Measurements from ENCODE around the gene OSBPL10. TPM values are rescaled to one million over a fixed set of nuclear protein-coding genes. Genes with fewer than 3 reads are reported as not detected.

The OSBPL10 gene
- polyA plus RNA-seq, 3 donors from 2014 or later = 0.19 to 0.50 TPM; not detected in 1

- no peak for DNase-seq
- Mint-ChIP-seq H3K27me3 (ENCODE audit: low read depth in 3 of 3) (peaks cover 0 to 2% (median 1%) of the 10 kb centered on the region in 3 donors), H3K36me3 (no peaks in the 10 kb centered on the region), H3K4me3 (no peak overlapping the region), H3K27ac (no peak overlapping the region), H3K4me1 (no peaks in the 10 kb centered on the region), H3K9me3 (no peaks in the 10 kb centered on the region)
These were observed 132.2 kb downstream of the OSBPL10 start for GRCh38 chr3:31848911-31849310.

- no peak overlapping the region for H3K4me3 Mint-ChIP-seq
These were observed 132.8 kb downstream of the OSBPL10 start for GRCh38 chr3:31848163-31848818.

GRCh38 chr3:31847760-31848159 is 133.3 kb downstream of the OSBPL10 start:
- Mint-ChIP-seq H3K9me3 (no peaks in the 10 kb centered on the region), H3K27me3 (ENCODE audit: low read depth in 3 of 3) (peaks cover 2 to 5% (median 3%) of the 10 kb centered on the region in 3 donors), H3K4me3 (no peak overlapping the region), H3K36me3 (no peaks in the 10 kb centered on the region), H3K27ac (no peak overlapping the region), H3K4me1 (no peaks in the 10 kb centered on the region)
- DNase-seq = no peak

More at GRCh38 chr3:31848163-31848818, 132.8 kb downstream of the OSBPL10 start:
- DNase-seq = no peak
- Mint-ChIP-seq H3K4me1 (no peaks in the 10 kb centered on the region), H3K36me3 (no peaks in the 10 kb centered on the region), H3K27me3 (ENCODE audit: low read depth in 3 of 3) (peaks cover 2 to 5% (median 2%) of the 10 kb centered on the region in 3 donors), H3K9me3 (no peaks in the 10 kb centered on the region), H3K27ac (no peak overlapping the region)

- no peaks in the 10 kb centered on the region for H3K4me1 Mint-ChIP-seq
These were observed 139.5 kb downstream of the OSBPL10 start for GRCh38 chr3:31841515-31841914.

GRCh38 chr3:31840252-31840651 is 140.8 kb downstream of the OSBPL10 start:
- Mint-ChIP-seq H3K27me3 (ENCODE audit: low read depth in 3 of 3) (peaks cover 4 to 6% (median 5%) of the 10 kb centered on the region in 3 donors), H3K4me3 (no peak overlapping the region), H3K27ac (no peak overlapping the region), H3K9me3 (peaks cover 0 to 2% (median 0%) of the 10 kb centered on the region in 6 donors), H3K36me3 (no peaks in the 10 kb centered on the region), H3K4me1 (no peaks in the 10 kb centered on the region)
- DNase-seq = no peak

More at GRCh38 chr3:31841515-31841914, 139.5 kb downstream of the OSBPL10 start:
- Mint-ChIP-seq H3K27ac (no peak overlapping the region), H3K36me3 (no peaks in the 10 kb centered on the region), H3K4me3 (no peak overlapping the region), H3K27me3 (ENCODE audit: low read depth in 3 of 3) (peaks cover 3 to 6% (median 3%) of the 10 kb centered on the region in 3 donors), H3K9me3 (peaks cover 0 to 2% (median 0%) of the 10 kb centered on the region in 6 donors)
- DNase-seq = no peak

- Mint-ChIP-seq H3K4me3 (no peak overlapping the region), H3K27ac (no peak overlapping the region), H3K36me3 (no peaks in the 10 kb centered on the region), H3K4me1 (no peaks in the 10 kb centered on the region), H3K27me3 (ENCODE audit: low read depth in 3 of 3) (peaks cover 2 to 6% (median 5%) of the 10 kb centered on the region in 3 donors), H3K9me3 (peaks cover 0 to 2% (median 0%) of the 10 kb centered on the region in 6 donors)
- no peak for DNase-seq
These were observed 141.7 kb downstream of the OSBPL10 start for GRCh38 chr3:31839144-31839917.

GRCh38 chr3:31836131-31837075 is 144.7 kb downstream of the OSBPL10 start:
- peaks cover 0 to 2% (median 0%) of the 10 kb centered on the region in 6 donors for H3K9me3 Mint-ChIP-seq
- no peaks in the 10 kb centered on the region for H3K36me3 Mint-ChIP-seq
- DNase-seq = no peak
- no peaks in the 10 kb centered on the region for H3K4me1 Mint-ChIP-seq
- H3K4me3 Mint-ChIP-seq = no peak overlapping the region
- peaks cover 2% of the 10 kb centered on the region in 3 donors for H3K27me3 Mint-ChIP-seq (ENCODE audit: low read depth in 3 of 3)
- no peak overlapping the region for H3K27ac Mint-ChIP-seq

- DNase-seq = no peak
- Mint-ChIP-seq H3K27ac (no peak overlapping the region), H3K36me3 (no peaks in the 10 kb centered on the region), H3K27me3 (ENCODE audit: low read depth in 3 of 3) (peaks cover 2 to 5% (median 2%) of the 10 kb centered on the region in 3 donors), H3K4me3 (no peak overlapping the region), H3K4me1 (no peaks in the 10 kb centered on the region), H3K9me3 (peaks cover 0 to 2% (median 0%) of the 10 kb centered on the region in 6 donors)
These were observed 147.5 kb downstream of the OSBPL10 start for GRCh38 chr3:31833391-31834190.

GRCh38 chr3:31832551-31832950 is 148.5 kb downstream of the OSBPL10 start:
- Mint-ChIP-seq H3K36me3 (no peaks in the 10 kb centered on the region), H3K4me3 (no peak overlapping the region), H3K27me3 (ENCODE audit: low read depth in 3 of 3) (peaks cover 2 to 5% (median 2%) of the 10 kb centered on the region in 3 donors), H3K4me1 (no peaks in the 10 kb centered on the region), H3K9me3 (no peaks in the 10 kb centered on the region), H3K27ac (no peak overlapping the region)
- DNase-seq = no peak

- DNase-seq = no peak
- no peaks in the 10 kb centered on the region for H3K9me3 Mint-ChIP-seq
- H3K4me1 Mint-ChIP-seq = no peaks in the 10 kb centered on the region
- no peak overlapping the region for H3K27ac Mint-ChIP-seq
- no peaks in the 10 kb centered on the region for H3K36me3 Mint-ChIP-seq
- peaks cover 1 to 5% (median 2%) of the 10 kb centered on the region in 3 donors for H3K27me3 Mint-ChIP-seq (ENCODE audit: low read depth in 3 of 3)
- no peak overlapping the region for H3K4me3 Mint-ChIP-seq
These were observed 149.5 kb downstream of the OSBPL10 start for GRCh38 chr3:31831591-31831990.

- Mint-ChIP-seq H3K27me3 (ENCODE audit: low read depth in 3 of 3) (peaks cover 0 to 6% (median 2%) of the 10 kb centered on the region in 3 donors), H3K36me3 (no peaks in the 10 kb centered on the region), H3K4me3 (no peak overlapping the region), H3K27ac (no peak overlapping the region), H3K4me1 (no peaks in the 10 kb centered on the region), H3K9me3 (no peaks in the 10 kb centered on the region)
- DNase-seq = no peak
These were observed 151.1 kb downstream of the OSBPL10 start for GRCh38 chr3:31829826-31830426.

- Mint-ChIP-seq H3K27me3 (ENCODE audit: low read depth in 3 of 3) (peaks cover 2 to 6% (median 4%) of the 10 kb centered on the region in 3 donors), H3K36me3 (no peaks in the 10 kb centered on the region), H3K9me3 (peaks cover 0 to 2% (median 0%) of the 10 kb centered on the region in 6 donors), H3K27ac (no peak overlapping the region), H3K4me3 (no peak overlapping the region), H3K4me1 (no peaks in the 10 kb centered on the region)
- no peak for DNase-seq
These were observed 152.1 kb downstream of the OSBPL10 start for GRCh38 chr3:31829010-31829409.

Data from immature natural killer cell (primary cell).